ENCODE measurements around the gene PSMB7. TPM values are rescaled to one million over a fixed set of nuclear protein-coding genes. Genes with fewer than 3 reads are reported as not detected.
A peak's percentile ranks its signal among the peaks of the same experiment; 100 is the strongest.

PSMB7 gene
- total RNA-seq, 6 experiments from 2014 or later: 220 to 267 (median 263) TPM

GRCh38 chr9:124350494-124351263, 64.6 kb downstream of the PSMB7 start:
- no peak overlapping the region for H3K27ac Mint-ChIP-seq
- H3K9me3 Mint-ChIP-seq: no peaks in the 10 kb centered on the region
- peaks cover 37% of the 10 kb centered on the region for H3K27me3 Mint-ChIP-seq (ENCODE audit: insufficient read depth)
- no peak overlapping the region for H3K4me3 Mint-ChIP-seq
- DNase-seq: no peak
- H3K36me3 Mint-ChIP-seq (ENCODE audit: low read depth): peaks cover 36% of the 10 kb centered on the region
- TF ChIP-seq CTCF (IDR thresholded peaks at IDR 0.05): no peak
- peaks cover 15% of the 10 kb centered on the region for H3K4me1 Mint-ChIP-seq (ENCODE audit: low read depth)

- Mint-ChIP-seq H3K4me3 (no peak overlapping the region), H3K27me3 (ENCODE audit: insufficient read depth) (peaks cover 40% of the 10 kb centered on the region), H3K4me1 (ENCODE audit: low read depth) (peaks cover 15% of the 10 kb centered on the region), H3K36me3 (ENCODE audit: low read depth) (peaks cover 39% of the 10 kb centered on the region), H3K27ac (no peak overlapping the region), H3K9me3 (no peaks in the 10 kb centered on the region)
- no peak for TF ChIP-seq CTCF (IDR thresholded peaks at IDR 0.05)
- DNase-seq: no peak
Observed at GRCh38 chr9:124349675-124350493, 65.4 kb downstream of the PSMB7 start.

GRCh38 chr9:124349267-124349666, 66.0 kb downstream of the PSMB7 start:
- Mint-ChIP-seq H3K9me3 (no peaks in the 10 kb centered on the region), H3K36me3 (ENCODE audit: low read depth) (peaks cover 38% of the 10 kb centered on the region), H3K4me3 (no peak overlapping the region), H3K27me3 (ENCODE audit: insufficient read depth) (peaks cover 35% of the 10 kb centered on the region), H3K27ac (no peak overlapping the region), H3K4me1 (ENCODE audit: low read depth) (peaks cover 15% of the 10 kb centered on the region)
- no peak for TF ChIP-seq CTCF (IDR thresholded peaks at IDR 0.05)
- DNase-seq: no peak

GRCh38 chr9:124348831-124349230, 66.4 kb downstream of the PSMB7 start:
- Mint-ChIP-seq H3K9me3 (no peaks in the 10 kb centered on the region), H3K4me3 (no peak overlapping the region), H3K27ac (no peak overlapping the region), H3K36me3 (ENCODE audit: low read depth) (peaks cover 34% of the 10 kb centered on the region), H3K4me1 (ENCODE audit: low read depth) (peaks cover 15% of the 10 kb centered on the region), H3K27me3 (ENCODE audit: insufficient read depth) (peaks cover 37% of the 10 kb centered on the region)
- no peak for DNase-seq
- no peak for TF ChIP-seq CTCF (IDR thresholded peaks at IDR 0.05)

GRCh38 chr9:124348363-124348762, 66.9 kb downstream of the PSMB7 start:
- no peak for DNase-seq
- no peaks in the 10 kb centered on the region for H3K9me3 Mint-ChIP-seq
- no peak overlapping the region for H3K4me3 Mint-ChIP-seq
- H3K27ac Mint-ChIP-seq: peak overlapping the region; percentile 31; the same call in 1 of the 2 replicates
- no peak for TF ChIP-seq CTCF (IDR thresholded peaks at IDR 0.05)
- peaks cover 40% of the 10 kb centered on the region for H3K27me3 Mint-ChIP-seq (ENCODE audit: insufficient read depth)
- H3K36me3 Mint-ChIP-seq (ENCODE audit: low read depth): peaks cover 34% of the 10 kb centered on the region
- H3K4me1 Mint-ChIP-seq (ENCODE audit: low read depth): peaks cover 17% of the 10 kb centered on the region
